Caco-2 (cell line): Measurements from ENCODE around the gene IL22. TPM values are rescaled to one million over a fixed set of nuclear protein-coding genes. Genes with fewer than 3 reads are reported as not detected.

Source experiments
- BruUV-seq: library from RNA; stranded (reverse); fragments of 400-500 nt; replicated peaks from 2 replicates; lab custom pipeline; 2021; lab: Mats Ljungman, UMichigan
- CTCF ChIA-PET: fragments of 300-600 bp; sonication (Branson Sonifier 250); formaldehyde crosslinking; loops from one replicate; lab custom pipeline; 2022; ENCODE audit warnings: antibody characterized with exemption; lab: Charles Lee
- POLR2A ChIA-PET: fragments of 300-600 bp; sonication (Branson Sonifier 250); formaldehyde crosslinking; loops from one replicate; lab custom pipeline; 2022; ENCODE audit warnings: antibody characterized with exemption; lab: Charles Lee
- DNase-seq, 2 experiments: peaks; one replicate each; pipeline versions ENCODE4 v3.0.0 to v3.0.0-alpha.2; 2020 to 2022
- H3K27me3 ChIP-seq: replicated peaks from 2 replicates; pipeline ENCODE4 v1.6.0; 2011; ENCODE audit warnings: low read length; ENCODE audit not compliant: control insufficient read depth, insufficient read depth
- H3K36me3 ChIP-seq: 2 replicates; pipeline ENCODE4 v1.5.1; 2011; ENCODE audit warnings: low read length; ENCODE audit not compliant: control insufficient read depth, insufficient read depth
- H3K4me1 ChIP-seq: fragments of 250-450 bp; sonication (Bioruptor Pico); 2 replicates; pipeline ENCODE4 v1.5.1; 2020; ENCODE audit warnings: mild to moderate bottlenecking
- H3K4me3 ChIP-seq: 2 replicates; pipeline ENCODE4 v1.5.1; 2011; ENCODE audit warnings: low read depth, mild to moderate bottlenecking, control low read depth, low read length
- H3K9me3 ChIP-seq: fragments of 250-450 bp; sonication (Bioruptor Pico); 2 replicates; pipeline ENCODE4 v1.5.1; 2020; ENCODE audit warnings: mild to moderate bottlenecking, moderate library complexity
- H3K27ac Mint-ChIP-seq: one replicate; pipeline ENCODE4 v1.8.0; 2022; ENCODE audit warnings: mixed read lengths; ENCODE audit not compliant: unreplicated experiment
- H3K27me3 Mint-ChIP-seq: one replicate; pipeline ENCODE4 v1.8.0; 2022; ENCODE audit warnings: mixed read lengths; ENCODE audit not compliant: insufficient read depth, unreplicated experiment
- H3K36me3 Mint-ChIP-seq: one replicate; pipeline ENCODE4 v1.8.0; 2022; ENCODE audit warnings: mild to moderate bottlenecking, mixed read lengths; ENCODE audit not compliant: insufficient read depth, unreplicated experiment
- H3K4me1 Mint-ChIP-seq: one replicate; pipeline ENCODE4 v1.8.0; 2022; ENCODE audit warnings: low read depth, mixed read lengths; ENCODE audit not compliant: unreplicated experiment
- H3K4me3 Mint-ChIP-seq: one replicate; pipeline ENCODE4 v1.8.0; 2022; ENCODE audit warnings: mild to moderate bottlenecking, moderate library complexity, mixed read lengths; ENCODE audit not compliant: unreplicated experiment
- H3K9me3 Mint-ChIP-seq: one replicate; pipeline ENCODE4 v1.8.0; 2022; ENCODE audit warnings: mixed read lengths; ENCODE audit not compliant: unreplicated experiment
- intact Hi-C: fragments of 100-400 bp; cut with micrococcal nuclease; formaldehyde crosslinking; loops from one replicate; pipeline ENCODE4 v1.10.0; 2022; ENCODE audit not compliant: unreplicated experiment
- total RNA-seq: library from RNA; stranded (reverse); gene quantifications from 2 replicates; pipeline ENCODE4 v1.2.3, GENCODE V29; 2022
- TF ChIP-seq, protein P1 (sequence below), 2 experiments: fragments of 200-600 bp in 1 of 2; IDR thresholded peaks; 1 replicate in 1 of 2; 2 replicates in 1 of 2; pipeline versions ENCODE4 v1.5.1 to v1.8.0; 2011 to 2022; ENCODE audit warnings: antibody characterized with exemption in 1 of 2, control low read depth in 1 of 2, inconsistent platforms in 1 of 2, low read depth in 1 of 2, low read length in 1 of 2, mild to moderate bottlenecking in 1 of 2, moderate library complexity in 1 of 2; ENCODE audit not compliant: insufficient read depth in 1 of 2, severe bottlenecking in 1 of 2, unreplicated experiment in 1 of 2

Gene IL22
- total RNA-seq, 1 experiment from 2014 or later, result not detected

DNA sequence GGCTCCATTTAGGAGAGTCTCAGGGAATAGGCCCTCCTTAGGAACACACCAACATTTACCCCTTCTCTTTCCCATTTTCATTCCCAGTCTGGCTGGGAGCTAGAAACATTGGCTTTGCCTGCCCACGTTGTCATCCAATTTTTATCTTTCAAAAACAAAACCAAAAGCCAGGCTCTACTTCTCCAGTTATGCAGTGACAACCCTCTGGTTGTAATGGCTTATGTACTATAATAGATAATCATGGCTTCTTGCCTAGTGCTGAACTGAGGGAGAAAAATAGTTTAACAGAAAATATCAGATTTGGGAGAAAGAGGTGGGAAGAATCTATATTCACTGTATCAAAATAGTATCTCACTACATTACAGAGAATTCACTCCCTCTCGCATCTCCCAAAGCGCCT is 32.1 kb upstream of the IL22 start:
- CTCF ChIA-PET, result interaction anchor here (0.5 kb wide), 1 partner anchor 61 kb away, joined by 8 read pairs; no protein-coding TSS in a partner anchor

DNA sequence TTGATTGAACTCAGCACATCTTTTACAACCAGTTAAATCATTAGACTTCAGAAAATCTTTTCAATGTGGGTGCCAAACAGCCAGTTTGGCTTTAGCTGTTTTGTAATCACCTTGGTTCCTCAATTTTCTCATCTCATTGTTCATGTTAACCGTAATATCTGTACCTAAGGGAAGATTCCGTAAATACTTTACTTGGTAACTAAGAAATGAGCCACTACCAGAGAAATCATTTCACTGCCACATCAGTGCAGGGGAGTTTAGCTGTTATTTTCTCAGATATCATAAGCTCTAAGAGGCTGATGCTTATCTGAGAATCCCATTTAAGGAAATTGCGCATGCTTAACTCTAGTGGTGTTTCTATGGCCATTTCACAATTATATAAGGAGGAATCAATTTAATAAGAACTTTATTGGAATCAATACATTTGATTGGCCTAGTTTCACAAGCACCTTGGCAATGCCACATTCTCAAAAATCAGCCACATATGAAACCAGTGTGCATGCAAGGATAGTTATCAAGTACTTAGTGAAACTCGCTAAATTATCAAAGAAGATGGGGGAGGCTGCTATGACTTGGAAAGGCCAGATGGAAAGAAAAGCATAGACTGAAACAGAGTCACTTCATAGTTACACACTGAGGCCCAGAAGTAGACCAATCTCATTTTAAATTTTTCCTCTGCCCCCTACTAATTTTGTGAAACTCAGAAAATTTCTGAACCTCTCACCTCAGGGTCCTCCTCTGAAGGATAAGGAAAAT is 28.1 kb upstream of the IL22 start:
- intact Hi-C loops, result no loop called here
- no peak overlapping the region for H3K4me3 Mint-ChIP-seq
- no peaks in the 10 kb centered on the region for H3K36me3 Mint-ChIP-seq
- no peaks in the 10 kb centered on the region for H3K9me3 Mint-ChIP-seq
- H3K27ac Mint-ChIP-seq, result no peak overlapping the region
- H3K4me1 ChIP-seq, result no peaks in the 10 kb centered on the region
- H3K27me3 ChIP-seq, result no peaks in the 10 kb centered on the region
- DNase-seq, result no peak
- BruUV-seq, result no TSS peak
- no peak overlapping the region for H3K4me3 ChIP-seq
- TF ChIP-seq, protein P1, sequence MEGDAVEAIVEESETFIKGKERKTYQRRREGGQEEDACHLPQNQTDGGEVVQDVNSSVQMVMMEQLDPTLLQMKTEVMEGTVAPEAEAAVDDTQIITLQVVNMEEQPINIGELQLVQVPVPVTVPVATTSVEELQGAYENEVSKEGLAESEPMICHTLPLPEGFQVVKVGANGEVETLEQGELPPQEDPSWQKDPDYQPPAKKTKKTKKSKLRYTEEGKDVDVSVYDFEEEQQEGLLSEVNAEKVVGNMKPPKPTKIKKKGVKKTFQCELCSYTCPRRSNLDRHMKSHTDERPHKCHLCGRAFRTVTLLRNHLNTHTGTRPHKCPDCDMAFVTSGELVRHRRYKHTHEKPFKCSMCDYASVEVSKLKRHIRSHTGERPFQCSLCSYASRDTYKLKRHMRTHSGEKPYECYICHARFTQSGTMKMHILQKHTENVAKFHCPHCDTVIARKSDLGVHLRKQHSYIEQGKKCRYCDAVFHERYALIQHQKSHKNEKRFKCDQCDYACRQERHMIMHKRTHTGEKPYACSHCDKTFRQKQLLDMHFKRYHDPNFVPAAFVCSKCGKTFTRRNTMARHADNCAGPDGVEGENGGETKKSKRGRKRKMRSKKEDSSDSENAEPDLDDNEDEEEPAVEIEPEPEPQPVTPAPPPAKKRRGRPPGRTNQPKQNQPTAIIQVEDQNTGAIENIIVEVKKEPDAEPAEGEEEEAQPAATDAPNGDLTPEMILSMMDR (IDR thresholded peaks at IDR 0.05; ENCODE audit: insufficient read depth in 1 of 2, low read depth in 1 of 2, low read length in 1 of 2, severe bottlenecking in 1 of 2, unreplicated experiment in 1 of 2), result no peak
- ChIA-PET CTCF (no interaction called here), POLR2A (no interaction called here)
- no peaks in the 10 kb centered on the region for H3K36me3 ChIP-seq
- H3K27me3 Mint-ChIP-seq, result peaks cover 7% of the 10 kb centered on the region
- no peaks in the 10 kb centered on the region for H3K9me3 ChIP-seq
- H3K4me1 Mint-ChIP-seq, result peaks cover 6% of the 10 kb centered on the region

More for the DNA sequence above, 32.1 kb upstream of the IL22 start:
- peaks cover 5% of the 10 kb centered on the region for H3K27me3 Mint-ChIP-seq
- no peak overlapping the region for H3K27ac Mint-ChIP-seq
- Histone ChIP-seq H3K27me3 (no peaks in the 10 kb centered on the region), H3K4me3 (no peak overlapping the region), H3K4me1 (no peaks in the 10 kb centered on the region), H3K36me3 (no peaks in the 10 kb centered on the region), H3K9me3 (no peaks in the 10 kb centered on the region)
- TF ChIP-seq, protein P1 (IDR thresholded peaks at IDR 0.05; ENCODE audit: insufficient read depth in 1 of 2, low read depth in 1 of 2, low read length in 1 of 2, severe bottlenecking in 1 of 2, unreplicated experiment in 1 of 2), result no peak
- H3K36me3 Mint-ChIP-seq, result no peaks in the 10 kb centered on the region
- H3K4me3 Mint-ChIP-seq, result no peak overlapping the region
- intact Hi-C loops, result no loop called here
- no peak for DNase-seq
- POLR2A ChIA-PET, result no interaction called here
- no TSS peak for BruUV-seq
- H3K9me3 Mint-ChIP-seq, result no peaks in the 10 kb centered on the region
- H3K4me1 Mint-ChIP-seq, result no peaks in the 10 kb centered on the region

DNA sequence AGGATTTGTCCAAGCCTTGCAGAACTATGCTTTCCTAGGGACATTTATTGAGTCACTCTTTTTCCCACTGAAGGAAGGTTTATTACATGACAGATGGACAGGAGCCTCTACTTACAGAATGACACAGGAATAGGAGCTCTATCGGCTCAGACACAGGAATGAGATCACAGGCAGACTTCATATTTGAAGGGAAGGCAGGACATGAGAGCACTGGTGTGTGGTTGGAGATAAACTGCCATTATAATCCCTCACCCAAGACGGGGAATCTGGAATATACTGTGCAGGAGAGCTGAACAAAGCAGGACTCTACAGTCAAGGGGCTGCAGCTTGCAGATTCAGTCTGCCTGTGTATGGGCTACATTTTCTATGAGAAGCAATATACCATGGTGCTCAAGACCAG is 26.8 kb upstream of the IL22 start:
- no peak for DNase-seq
- H3K27ac Mint-ChIP-seq, result no peak overlapping the region
- H3K36me3 Mint-ChIP-seq, result no peaks in the 10 kb centered on the region
- no TSS peak for BruUV-seq
- intact Hi-C loops, result no loop called here
- peaks cover 6% of the 10 kb centered on the region for H3K4me1 Mint-ChIP-seq
- ChIA-PET POLR2A (no interaction called here), CTCF (no interaction called here)
- Histone ChIP-seq H3K4me1 (no peaks in the 10 kb centered on the region), H3K4me3 (no peak overlapping the region), H3K36me3 (no peaks in the 10 kb centered on the region), H3K27me3 (no peaks in the 10 kb centered on the region), H3K9me3 (no peaks in the 10 kb centered on the region)
- H3K27me3 Mint-ChIP-seq, result peaks cover 7% of the 10 kb centered on the region
- H3K4me3 Mint-ChIP-seq, result no peak overlapping the region
- H3K9me3 Mint-ChIP-seq, result no peaks in the 10 kb centered on the region
- TF ChIP-seq, protein P1 (IDR thresholded peaks at IDR 0.05; ENCODE audit: insufficient read depth in 1 of 2, low read depth in 1 of 2, low read length in 1 of 2, severe bottlenecking in 1 of 2, unreplicated experiment in 1 of 2), result no peak
